ENCODE measurements around the gene RNF186.

RNF186 gene

GRCh38 chr1:19840228-19840627 is 25.1 kb upstream of the RNF186 start:
- Histone ChIP-seq H3K27me3 (replicated peaks; ENCODE audit: insufficient read depth, low read length) (no peaks in the 10 kb centered on the region), H3K36me3 (replicated peaks; ENCODE audit: insufficient read depth, low read length) (no peaks in the 10 kb centered on the region), H3K4me1 (ENCODE audit: low read length) (no peaks in the 10 kb centered on the region), H2AFZ (ENCODE audit: low read length) (no peak overlapping the region), H3K4me3 (ENCODE audit: low read length) (no peak overlapping the region), H3K27ac (ENCODE audit: low read length) (no peak overlapping the region), H3K4me2 (ENCODE audit: low read depth, low read length) (no peak overlapping the region), H3K79me2 (ENCODE audit: low read length) (no peaks in the 10 kb centered on the region), H3F3A (ENCODE audit: insufficient read depth, low read length) (no peaks in the 10 kb centered on the region), H3K9me2 (replicated peaks; ENCODE audit: insufficient read depth, low read length) (no peaks in the 10 kb centered on the region), H3K9ac (ENCODE audit: low read length) (no peak overlapping the region), H3K9me3 (replicated peaks; ENCODE audit: insufficient read depth, low read length) (no peaks in the 10 kb centered on the region), H4K20me1 (ENCODE audit: insufficient read depth, low read length) (no peaks in the 10 kb centered on the region)
- no peak for DNase-seq
- TF ChIP-seq CTCF (IDR thresholded peaks at IDR 0.05; ENCODE audit: low read length) (no peak), EZH2phosphoT487 (IDR thresholded peaks at IDR 0.05; ENCODE audit: low read length) (no peak), EZH2 (optimal IDR thresholded peaks at IDR 0.05; ENCODE audit: low read depth, low read length) (no peak)

GRCh38 chr1:19837866-19838265 is 22.8 kb upstream of the RNF186 start:
- H3K27ac ChIP-seq (ENCODE audit: low read length) = no peak overlapping the region
- no peak for TF ChIP-seq EZH2 (optimal IDR thresholded peaks at IDR 0.05; ENCODE audit: low read depth, low read length)
- no peak for TF ChIP-seq EZH2phosphoT487 (IDR thresholded peaks at IDR 0.05; ENCODE audit: low read length)
- TF ChIP-seq CTCF (IDR thresholded peaks at IDR 0.05; ENCODE audit: low read length) = no peak
- H3K9me3 ChIP-seq (replicated peaks; ENCODE audit: insufficient read depth, low read length) = no peaks in the 10 kb centered on the region
- no peak overlapping the region for H2AFZ ChIP-seq (ENCODE audit: low read length)
- no peaks in the 10 kb centered on the region for H3K4me1 ChIP-seq (ENCODE audit: low read length)
- no peaks in the 10 kb centered on the region for H3K9me2 ChIP-seq (replicated peaks; ENCODE audit: insufficient read depth, low read length)
- no peaks in the 10 kb centered on the region for H3K36me3 ChIP-seq (replicated peaks; ENCODE audit: insufficient read depth, low read length)
- H3K27me3 ChIP-seq (replicated peaks; ENCODE audit: insufficient read depth, low read length) = no peaks in the 10 kb centered on the region
- no peak overlapping the region for H3K4me3 ChIP-seq (ENCODE audit: low read length)
- H3K79me2 ChIP-seq (ENCODE audit: low read length) = no peaks in the 10 kb centered on the region
- no peak overlapping the region for H3K9ac ChIP-seq (ENCODE audit: low read length)
- H3F3A ChIP-seq (ENCODE audit: insufficient read depth, low read length) = no peaks in the 10 kb centered on the region
- no peak for DNase-seq
- H3K4me2 ChIP-seq (ENCODE audit: low read depth, low read length) = no peak overlapping the region
- H4K20me1 ChIP-seq (ENCODE audit: insufficient read depth, low read length) = no peaks in the 10 kb centered on the region

GRCh38 chr1:19835578-19835977 is 20.5 kb upstream of the RNF186 start:
- Histone ChIP-seq H3K4me2 (ENCODE audit: low read depth, low read length) (no peak overlapping the region), H2AFZ (ENCODE audit: low read length) (no peak overlapping the region), H3K4me1 (ENCODE audit: low read length) (no peaks in the 10 kb centered on the region), H3K79me2 (ENCODE audit: low read length) (no peaks in the 10 kb centered on the region), H3F3A (ENCODE audit: insufficient read depth, low read length) (no peaks in the 10 kb centered on the region), H3K27ac (ENCODE audit: low read length) (no peak overlapping the region), H3K9me3 (replicated peaks; ENCODE audit: insufficient read depth, low read length) (no peaks in the 10 kb centered on the region), H3K9ac (ENCODE audit: low read length) (no peak overlapping the region), H3K4me3 (ENCODE audit: low read length) (no peak overlapping the region), H3K27me3 (replicated peaks; ENCODE audit: insufficient read depth, low read length) (no peaks in the 10 kb centered on the region), H3K36me3 (replicated peaks; ENCODE audit: insufficient read depth, low read length) (no peaks in the 10 kb centered on the region), H3K9me2 (replicated peaks; ENCODE audit: insufficient read depth, low read length) (no peaks in the 10 kb centered on the region), H4K20me1 (ENCODE audit: insufficient read depth, low read length) (no peaks in the 10 kb centered on the region)
- DNase-seq = no peak
- TF ChIP-seq CTCF (IDR thresholded peaks at IDR 0.05; ENCODE audit: low read length) (no peak), EZH2phosphoT487 (IDR thresholded peaks at IDR 0.05; ENCODE audit: low read length) (no peak), EZH2 (optimal IDR thresholded peaks at IDR 0.05; ENCODE audit: low read depth, low read length) (no peak)
